ENCODE data around the gene TCF23.

DNA sequence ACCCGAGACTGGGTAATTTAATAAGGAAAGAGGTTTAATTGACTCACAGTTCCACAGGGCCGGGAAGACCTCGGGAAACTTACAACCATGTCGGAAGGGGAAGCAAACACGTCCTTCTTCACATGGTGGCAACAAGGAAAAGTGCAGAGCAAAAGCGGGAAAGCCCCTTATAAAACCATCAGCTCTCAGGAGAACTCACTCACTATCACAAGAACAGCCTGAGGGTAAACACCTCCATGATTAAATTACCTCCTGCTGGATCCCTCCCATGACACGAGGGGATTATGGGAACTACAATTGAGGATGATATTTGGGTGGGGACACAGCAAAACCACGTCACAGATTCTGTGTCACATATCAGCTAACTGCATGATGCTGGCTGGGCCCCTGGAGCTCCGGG, 11.4 kb downstream of the TCF23 start:
- TF ChIP-seq POLR2A (IDR thresholded peaks at IDR 0.05; ENCODE audit: low read depth, low read length) (no peak), TAF1 (IDR thresholded peaks at IDR 0.05; ENCODE audit: low read depth, low read length) (no peak), POLR2AphosphoS5 (IDR thresholded peaks at IDR 0.05; ENCODE audit: low read depth, low read length) (no peak), POU2F2 (IDR thresholded peaks at IDR 0.05; ENCODE audit: low read depth, low read length) (no peak)

All from GM12891 (cell line).